Measurements from ENCODE around the gene ADK. TPM values are rescaled to one million over a fixed set of nuclear protein-coding genes. Genes with fewer than 3 reads are reported as not detected.

Gene ADK
- total RNA-seq, 3 donors from 2014 or later (not counting 1 experiment from before 2014, with no cell fraction given) = 13.4 to 16.1 (median 14.1) TPM

DNA sequence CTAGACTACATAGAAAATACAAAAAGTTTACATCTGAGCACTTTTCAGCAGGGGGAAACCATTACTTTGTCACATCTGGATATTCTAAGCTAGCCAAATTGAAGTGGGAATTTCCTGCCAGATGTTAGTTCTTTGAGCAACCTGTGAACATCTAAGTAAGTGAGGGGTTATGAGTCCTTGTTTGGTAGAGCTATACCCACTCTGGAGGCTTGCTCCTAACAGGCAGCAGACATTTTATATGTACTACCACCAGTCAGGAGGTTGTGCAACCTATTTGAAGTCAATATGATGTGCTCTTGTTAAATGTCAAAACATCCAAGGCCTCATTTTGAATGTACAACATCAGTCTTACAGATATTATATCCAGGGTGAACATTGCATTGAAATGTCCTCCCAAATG lies 532.0 kb downstream of the ADK start:
- no peak overlapping the region for H3K27ac Mint-ChIP-seq
- no peak overlapping the region for H3K4me3 Mint-ChIP-seq
- no peaks in the 10 kb centered on the region for H3K36me3 ChIP-seq (ENCODE audit: control insufficient read depth, insufficient read depth, low read length)
- ATAC-seq = no peak
- no peaks in the 10 kb centered on the region for H3K27me3 Mint-ChIP-seq (ENCODE audit: low read depth in 2 of 2)
- H3K27ac ChIP-seq (ENCODE audit: low read length) = no peak overlapping the region
- H3K9me3 ChIP-seq (ENCODE audit: control insufficient read depth, insufficient read depth, low read length) = no peaks in the 10 kb centered on the region
- no peaks in the 10 kb centered on the region for H3K36me3 Mint-ChIP-seq
- H3K4me1 Mint-ChIP-seq = peaks cover 8 to 10% of the 10 kb centered on the region in 2 donors
- no peaks in the 10 kb centered on the region for H3K9me3 Mint-ChIP-seq
- no peaks in the 10 kb centered on the region for H3K27me3 ChIP-seq (ENCODE audit: control insufficient read depth, insufficient read depth, low read length)
- TF ChIP-seq, protein P1, sequence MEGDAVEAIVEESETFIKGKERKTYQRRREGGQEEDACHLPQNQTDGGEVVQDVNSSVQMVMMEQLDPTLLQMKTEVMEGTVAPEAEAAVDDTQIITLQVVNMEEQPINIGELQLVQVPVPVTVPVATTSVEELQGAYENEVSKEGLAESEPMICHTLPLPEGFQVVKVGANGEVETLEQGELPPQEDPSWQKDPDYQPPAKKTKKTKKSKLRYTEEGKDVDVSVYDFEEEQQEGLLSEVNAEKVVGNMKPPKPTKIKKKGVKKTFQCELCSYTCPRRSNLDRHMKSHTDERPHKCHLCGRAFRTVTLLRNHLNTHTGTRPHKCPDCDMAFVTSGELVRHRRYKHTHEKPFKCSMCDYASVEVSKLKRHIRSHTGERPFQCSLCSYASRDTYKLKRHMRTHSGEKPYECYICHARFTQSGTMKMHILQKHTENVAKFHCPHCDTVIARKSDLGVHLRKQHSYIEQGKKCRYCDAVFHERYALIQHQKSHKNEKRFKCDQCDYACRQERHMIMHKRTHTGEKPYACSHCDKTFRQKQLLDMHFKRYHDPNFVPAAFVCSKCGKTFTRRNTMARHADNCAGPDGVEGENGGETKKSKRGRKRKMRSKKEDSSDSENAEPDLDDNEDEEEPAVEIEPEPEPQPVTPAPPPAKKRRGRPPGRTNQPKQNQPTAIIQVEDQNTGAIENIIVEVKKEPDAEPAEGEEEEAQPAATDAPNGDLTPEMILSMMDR (IDR thresholded peaks at IDR 0.05) = no peak
- no peak overlapping the region for H3K4me3 ChIP-seq (ENCODE audit: low read length)
- intact Hi-C loops (cut with micrococcal nuclease) = no loop called here
- H3K4me1 ChIP-seq (ENCODE audit: control insufficient read depth, insufficient read depth, low read length) = no peaks in the 10 kb centered on the region
- DNase-seq = no peak

DNA sequence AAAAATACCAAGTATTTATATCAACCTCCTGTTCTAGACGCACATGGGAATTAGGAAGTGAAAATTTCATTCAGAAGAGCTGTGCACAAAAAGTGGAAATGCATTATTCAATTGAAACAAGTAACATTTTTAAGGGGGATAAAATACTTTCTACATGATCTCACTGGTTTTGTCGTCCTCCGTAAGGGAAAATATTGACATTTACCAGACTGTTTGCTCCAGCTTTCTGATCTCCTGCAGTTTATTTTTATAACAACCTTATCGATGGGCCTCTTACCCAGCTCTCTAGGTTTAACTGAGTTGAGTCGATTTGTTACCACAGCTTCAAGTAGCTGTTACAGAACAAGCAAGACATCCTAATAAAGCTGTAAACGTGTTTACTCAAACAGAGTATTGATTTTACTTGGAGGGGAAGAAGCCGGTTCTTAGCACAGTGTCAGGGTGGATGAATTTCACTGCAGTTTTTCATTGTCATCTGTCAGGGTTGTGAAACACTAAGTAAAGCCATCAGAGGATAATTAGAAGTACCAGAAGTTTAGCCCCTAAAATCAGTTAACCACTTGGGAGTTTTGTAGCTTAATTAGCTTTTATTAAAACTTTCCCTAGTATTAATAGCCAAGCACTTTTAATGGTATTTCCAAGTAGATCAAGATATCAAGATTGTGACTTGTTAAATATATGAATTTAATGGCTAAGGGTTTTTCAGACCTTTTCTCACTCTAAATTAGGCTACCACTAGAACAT lies 532.8 kb downstream of the ADK start:
- Mint-ChIP-seq H3K9me3 (no peaks in the 10 kb centered on the region), H3K27me3 (ENCODE audit: low read depth in 2 of 2) (no peaks in the 10 kb centered on the region), H3K4me3 (no peak overlapping the region), H3K36me3 (no peaks in the 10 kb centered on the region), H3K27ac (no peak overlapping the region), H3K4me1 (peaks cover 8 to 10% of the 10 kb centered on the region in 2 donors)
- 74% methylated on average over 6 of the region's 7 CpGs for WGBS (ENCODE audit: insufficient coverage)
- Histone ChIP-seq H3K36me3 (ENCODE audit: control insufficient read depth, insufficient read depth, low read length) (no peaks in the 10 kb centered on the region), H3K27ac (ENCODE audit: low read length) (no peak overlapping the region), H3K4me1 (ENCODE audit: control insufficient read depth, insufficient read depth, low read length) (no peaks in the 10 kb centered on the region), H3K27me3 (ENCODE audit: control insufficient read depth, insufficient read depth, low read length) (no peaks in the 10 kb centered on the region), H3K9me3 (ENCODE audit: control insufficient read depth, insufficient read depth, low read length) (no peaks in the 10 kb centered on the region), H3K4me3 (ENCODE audit: low read length) (no peak overlapping the region)
- no peak for ATAC-seq
- no peak for DNase-seq
- intact Hi-C loops (cut with micrococcal nuclease) = no loop called here
- TF ChIP-seq, protein P1 (IDR thresholded peaks at IDR 0.05) = no peak

- Histone ChIP-seq H3K27ac (ENCODE audit: low read length) (no peak overlapping the region), H3K36me3 (ENCODE audit: control insufficient read depth, insufficient read depth, low read length) (no peaks in the 10 kb centered on the region), H3K4me3 (ENCODE audit: low read length) (no peak overlapping the region), H3K4me1 (ENCODE audit: control insufficient read depth, insufficient read depth, low read length) (no peaks in the 10 kb centered on the region), H3K9me3 (ENCODE audit: control insufficient read depth, insufficient read depth, low read length) (no peaks in the 10 kb centered on the region), H3K27me3 (ENCODE audit: control insufficient read depth, insufficient read depth, low read length) (no peaks in the 10 kb centered on the region)
- Mint-ChIP-seq H3K4me3 (no peak overlapping the region), H3K36me3 (no peaks in the 10 kb centered on the region), H3K27me3 (ENCODE audit: low read depth in 2 of 2) (no peaks in the 10 kb centered on the region), H3K27ac (no peak overlapping the region), H3K9me3 (no peaks in the 10 kb centered on the region), H3K4me1 (peaks cover 8 to 10% of the 10 kb centered on the region in 2 donors)
- intact Hi-C loops (cut with micrococcal nuclease) = no loop called here
- WGBS (ENCODE audit: insufficient coverage) = 79% methylated on average over 5 of the region's 5 CpGs
- DNase-seq = no peak
- ATAC-seq = no peak
- TF ChIP-seq, protein P1 (IDR thresholded peaks at IDR 0.05) = no peak
Measured at GRCh38 chr10:74684462-74684861, 533.4 kb downstream of the ADK start.

DNA sequence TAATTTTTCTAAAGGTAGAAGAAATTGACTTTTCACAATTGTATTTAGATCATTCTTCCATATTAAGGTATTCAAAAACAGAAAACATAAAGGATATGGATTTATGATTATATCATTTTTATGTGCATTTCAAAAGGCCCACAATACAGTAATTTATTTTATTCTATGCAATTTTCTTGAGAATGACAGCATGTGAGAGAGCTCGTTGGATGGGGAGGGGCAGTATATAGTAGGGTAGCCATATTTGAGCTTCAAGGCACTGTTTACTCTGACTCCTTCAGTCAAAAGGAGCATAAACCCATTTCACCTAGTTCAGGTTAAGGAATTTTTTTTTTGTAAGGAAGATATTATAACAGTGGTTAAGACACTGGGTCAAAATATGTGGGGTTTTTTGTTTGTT lies 534.5 kb downstream of the ADK start:
- H3K4me1 Mint-ChIP-seq = peaks cover 8 to 10% of the 10 kb centered on the region in 2 donors
- H3K4me3 Mint-ChIP-seq = no peak overlapping the region
- H3K4me3 ChIP-seq (ENCODE audit: low read length) = no peak overlapping the region
- no peaks in the 10 kb centered on the region for H3K9me3 ChIP-seq (ENCODE audit: control insufficient read depth, insufficient read depth, low read length)
- DNase-seq (no peak), ATAC-seq (no peak)
- TF ChIP-seq, protein P1 (IDR thresholded peaks at IDR 0.05) = no peak
- no CpG with 5 or more reads among the region's 1 CpG for WGBS (ENCODE audit: insufficient coverage)
- H3K27me3 Mint-ChIP-seq (ENCODE audit: low read depth in 2 of 2) = no peaks in the 10 kb centered on the region
- H3K36me3 Mint-ChIP-seq = no peaks in the 10 kb centered on the region
- H3K36me3 ChIP-seq (ENCODE audit: control insufficient read depth, insufficient read depth, low read length) = no peaks in the 10 kb centered on the region
- no peaks in the 10 kb centered on the region for H3K4me1 ChIP-seq (ENCODE audit: control insufficient read depth, insufficient read depth, low read length)
- intact Hi-C loops (cut with micrococcal nuclease) = no loop called here
- H3K27ac Mint-ChIP-seq = no peak overlapping the region
- no peak overlapping the region for H3K27ac ChIP-seq (ENCODE audit: low read length)
- H3K9me3 Mint-ChIP-seq = no peaks in the 10 kb centered on the region
- H3K27me3 ChIP-seq (ENCODE audit: control insufficient read depth, insufficient read depth, low read length) = no peaks in the 10 kb centered on the region
